Activated T-helper 1 cell treated with anti-CD3 and anti-CD28 coated beads, Interleukin-12 subunit alpha, Interleukin-12 subunit beta, Interleukin-2, Interleukin-4 antibody, amounts not matched to agents 30 ng/mL and 10 ng/mL and 1 ng/mL, durations not matched to agents 14 hours and 24 hours and 36 hours (primary cell): Measurements from ENCODE around the gene NECAB2. TPM values are rescaled to one million over a fixed set of nuclear protein-coding genes. Genes with fewer than 3 reads are reported as not detected.

Source experiments
- DNase-seq: peaks from one replicate; pipeline ENCODE4 v3.0.0; 2021; ENCODE audit warnings: low spot score
- H3K27ac Mint-ChIP-seq: one replicate; pipeline ENCODE4 v1.8.0; 2021; ENCODE audit warnings: mild to moderate bottlenecking, mixed read lengths
- H3K27me3 Mint-ChIP-seq: one replicate; pipeline ENCODE4 v1.8.0; 2022; ENCODE audit warnings: mild to moderate bottlenecking, moderate library complexity, mixed read lengths; ENCODE audit not compliant: insufficient read depth
- H3K36me3 Mint-ChIP-seq: one replicate; pipeline ENCODE4 v1.8.0; 2021; ENCODE audit warnings: low read depth, mixed read lengths
- H3K4me1 Mint-ChIP-seq: one replicate; pipeline ENCODE4 v1.8.0; 2021; ENCODE audit warnings: low read depth, mixed read lengths
- H3K4me3 Mint-ChIP-seq: one replicate; pipeline ENCODE4 v1.8.0; 2021; ENCODE audit warnings: mild to moderate bottlenecking, moderate library complexity, mixed read lengths
- H3K9me3 Mint-ChIP-seq: one replicate; pipeline ENCODE4 v1.8.0; 2021; ENCODE audit warnings: mixed read lengths
- intact Hi-C: fragments of 100-400 bp; cut with micrococcal nuclease; formaldehyde crosslinking; loops from one replicate; pipeline ENCODE4 v1.15.1; 2024
- total RNA-seq: library from RNA; stranded (reverse); gene quantifications from 2 replicates; pipeline ENCODE4 v1.2.3, GENCODE V29; 2022

NECAB2 gene
- total RNA-seq, 1 donor from 2014 or later: not detected

DNA sequence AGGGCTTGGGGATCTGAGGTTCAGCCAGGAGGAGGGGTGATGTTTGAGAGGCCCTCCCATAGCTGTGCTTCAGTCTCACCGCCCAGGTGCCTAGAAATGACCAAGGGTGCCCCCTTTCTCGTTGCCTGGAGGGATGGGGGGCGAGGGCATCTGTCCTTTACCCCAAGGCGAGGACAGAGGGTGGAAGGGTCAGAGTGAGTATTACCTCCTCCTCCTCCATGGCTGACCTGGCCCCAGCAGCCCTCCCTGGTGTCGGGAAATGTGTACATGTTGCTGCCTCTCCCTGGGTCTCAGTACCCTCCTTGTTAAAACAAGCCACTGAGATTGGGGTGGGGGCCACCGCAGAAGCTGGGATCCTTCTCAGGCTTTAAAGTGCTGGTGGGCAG lies 2.4 kb downstream of the NECAB2 start:
- no peaks in the 10 kb centered on the region for H3K4me1 Mint-ChIP-seq
- H3K27ac Mint-ChIP-seq: no peak overlapping the region
- H3K36me3 Mint-ChIP-seq: no peaks in the 10 kb centered on the region
- H3K4me3 Mint-ChIP-seq: no peak overlapping the region
- no peak for DNase-seq
- no peaks in the 10 kb centered on the region for H3K9me3 Mint-ChIP-seq
- peaks cover 13% of the 10 kb centered on the region for H3K27me3 Mint-ChIP-seq
- intact Hi-C loops: no loop called here

DNA sequence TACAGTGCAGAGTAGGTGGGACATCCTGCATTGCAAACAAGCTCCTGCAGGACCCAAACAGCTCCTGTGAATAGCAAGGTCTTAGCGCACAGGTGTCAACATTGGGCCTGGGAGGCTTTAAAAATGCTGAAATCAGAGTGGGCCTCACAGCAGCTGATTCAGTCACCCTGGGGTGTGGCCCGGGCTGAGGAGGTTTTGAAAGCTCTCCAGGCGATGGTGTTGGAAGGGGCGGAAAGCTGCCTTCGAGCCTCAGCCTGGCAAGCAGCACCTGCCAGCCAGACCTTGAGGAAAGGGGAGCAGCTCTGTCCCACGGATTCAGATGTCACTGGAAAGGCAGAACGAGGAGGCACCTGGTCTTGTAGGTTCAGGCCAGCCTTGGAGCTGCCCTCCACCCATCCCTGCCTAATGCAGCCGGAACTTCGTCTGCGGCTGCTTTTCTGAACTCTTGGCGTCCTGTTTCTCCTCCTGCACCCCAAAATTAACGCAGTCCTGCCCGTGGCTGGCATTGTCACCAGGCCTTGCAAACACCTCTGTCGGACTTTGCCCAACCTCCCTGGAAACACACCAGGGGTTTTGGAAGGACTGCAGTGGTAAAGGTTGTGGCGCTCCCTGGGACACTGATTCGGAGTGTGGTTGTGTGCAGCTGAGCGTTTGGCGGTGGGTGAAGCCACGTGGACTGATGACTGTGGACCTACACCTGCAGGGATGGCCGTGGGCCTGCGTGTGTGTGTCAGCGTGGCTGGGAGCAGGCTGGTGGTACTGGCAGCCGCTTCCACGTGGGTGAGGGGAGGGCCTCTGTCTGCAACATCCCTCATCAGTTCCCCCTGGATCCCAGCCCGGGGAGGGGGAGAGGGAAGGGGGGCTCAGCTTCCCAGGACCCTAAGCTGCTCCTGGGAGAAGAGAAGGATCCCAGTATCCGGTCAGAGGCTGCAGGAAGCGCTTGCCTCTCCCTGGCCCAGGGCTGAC lies 3.4 kb downstream of the NECAB2 start:
- Mint-ChIP-seq H3K36me3 (no peaks in the 10 kb centered on the region), H3K9me3 (no peaks in the 10 kb centered on the region), H3K4me3 (no peak overlapping the region), H3K27ac (no peak overlapping the region), H3K27me3 (peaks cover 13% of the 10 kb centered on the region), H3K4me1 (no peaks in the 10 kb centered on the region)
- intact Hi-C loops: no loop called here
- no peak for DNase-seq

DNA sequence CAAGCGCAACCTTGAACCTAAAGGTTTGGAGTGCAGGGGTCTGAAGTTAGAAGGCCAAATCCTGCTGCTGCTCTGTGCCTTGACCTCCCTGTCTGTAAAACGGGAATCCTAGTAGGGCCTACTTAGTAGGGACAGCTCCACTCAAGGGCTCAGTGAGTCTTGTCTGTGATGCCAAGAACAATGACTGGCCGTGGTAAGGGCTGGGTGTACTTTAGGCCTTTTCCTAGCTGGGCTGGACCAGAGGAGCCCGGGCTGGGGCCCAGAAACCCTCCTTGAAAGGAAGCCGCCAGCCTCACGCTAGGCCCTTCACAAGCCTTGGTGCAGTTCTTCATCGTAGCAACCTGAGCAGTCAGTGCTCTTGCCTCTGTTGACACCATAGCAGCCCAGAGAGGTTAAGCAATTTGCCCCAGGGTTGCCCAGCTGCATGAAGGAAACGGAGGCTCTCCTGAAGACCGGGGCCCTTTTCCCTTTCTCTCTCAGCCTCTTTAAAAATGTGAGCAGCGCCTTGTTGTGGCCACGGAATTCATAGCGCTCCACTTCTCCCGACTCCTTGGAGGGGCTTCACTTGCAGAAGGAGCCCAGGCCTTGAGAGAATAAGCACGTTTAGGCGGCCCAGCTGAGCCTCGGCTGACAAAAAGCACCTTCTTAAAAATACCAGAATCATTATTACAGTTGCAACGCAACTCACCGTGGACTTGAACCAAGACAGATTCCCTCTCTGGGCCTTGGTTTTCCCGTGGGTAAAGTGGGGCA lies 4.4 kb downstream of the NECAB2 start:
- no peak overlapping the region for H3K27ac Mint-ChIP-seq
- intact Hi-C loops: no loop called here
- H3K36me3 Mint-ChIP-seq: no peaks in the 10 kb centered on the region

DNA sequence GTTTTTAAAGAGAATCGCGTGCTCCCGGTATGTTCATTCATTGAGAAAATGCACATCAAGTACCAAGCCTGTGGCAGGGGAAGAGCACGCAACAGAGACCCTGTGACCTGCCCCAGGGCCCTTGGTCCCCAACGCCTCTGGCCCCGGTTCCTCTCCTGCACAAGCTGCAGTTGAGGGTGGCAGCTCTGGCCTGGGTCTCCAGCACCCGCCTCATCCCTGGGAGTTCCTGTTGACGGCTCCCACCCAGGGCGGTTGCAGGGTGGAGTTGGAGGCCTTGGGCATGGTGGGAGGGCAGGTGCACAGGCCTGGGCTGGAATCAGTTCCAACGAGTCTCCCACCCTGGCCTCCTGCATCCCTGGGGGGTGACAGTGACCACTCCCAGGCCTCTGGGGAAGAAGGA lies 5.0 kb downstream of the NECAB2 start:
- no peaks in the 10 kb centered on the region for H3K4me1 Mint-ChIP-seq
- H3K36me3 Mint-ChIP-seq: no peaks in the 10 kb centered on the region
- DNase-seq: no peak
- intact Hi-C loops: no loop called here
- H3K4me3 Mint-ChIP-seq: no peak overlapping the region
- H3K27me3 Mint-ChIP-seq: peaks cover 10% of the 10 kb centered on the region
- H3K9me3 Mint-ChIP-seq: no peaks in the 10 kb centered on the region
- no peak overlapping the region for H3K27ac Mint-ChIP-seq

More for the DNA sequence above, 4.4 kb downstream of the NECAB2 start:
- no peak for DNase-seq
- no peak overlapping the region for H3K4me3 Mint-ChIP-seq
- H3K9me3 Mint-ChIP-seq: no peaks in the 10 kb centered on the region
- H3K4me1 Mint-ChIP-seq: no peaks in the 10 kb centered on the region
- peaks cover 13% of the 10 kb centered on the region for H3K27me3 Mint-ChIP-seq

DNA sequence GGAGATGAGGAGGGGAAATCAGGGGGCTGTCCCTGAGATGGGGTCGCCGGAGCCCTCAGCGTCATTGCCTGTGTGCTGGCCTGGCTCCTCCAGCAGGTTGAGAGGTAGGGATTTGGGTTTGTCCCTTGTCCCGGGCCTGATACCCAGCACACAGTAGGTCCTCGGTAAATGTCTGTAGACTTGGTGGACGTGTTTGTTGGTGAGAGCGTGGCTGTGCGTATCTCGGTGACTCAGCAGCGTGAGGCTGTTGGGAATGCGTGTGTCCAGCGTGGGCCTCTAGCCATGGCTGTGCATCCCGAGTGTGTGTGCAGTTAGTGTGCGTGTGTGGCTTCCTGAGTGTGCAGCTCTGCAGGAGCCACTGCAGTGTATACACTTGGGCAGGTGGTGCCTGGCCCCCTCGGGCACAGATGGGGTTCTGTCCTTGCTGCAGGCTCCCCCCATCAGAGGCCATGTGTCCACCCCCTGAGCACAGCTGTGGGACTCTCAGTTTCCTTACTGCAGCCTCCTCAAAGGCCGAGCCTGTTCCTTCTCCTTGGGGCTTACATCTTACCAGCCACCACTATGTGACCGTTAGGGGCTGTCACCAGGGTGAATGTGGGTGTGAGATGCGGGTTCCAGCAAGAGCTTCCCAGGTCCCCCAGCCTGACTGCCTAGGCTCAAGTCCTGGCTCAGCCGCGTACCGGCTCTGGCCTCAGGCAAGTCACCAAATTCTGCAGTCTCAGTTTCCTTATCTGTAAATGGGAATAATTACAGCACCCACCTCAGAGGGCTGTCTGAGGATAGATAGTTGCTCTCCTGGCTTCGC lies 5.7 kb downstream of the NECAB2 start:
- Mint-ChIP-seq H3K4me3 (no peak overlapping the region), H3K27me3 (peaks cover 10% of the 10 kb centered on the region), H3K4me1 (no peaks in the 10 kb centered on the region), H3K27ac (no peak overlapping the region), H3K36me3 (no peaks in the 10 kb centered on the region), H3K9me3 (peaks cover 1% of the 10 kb centered on the region)
- no peak for DNase-seq
- intact Hi-C loops: no loop called here

DNA sequence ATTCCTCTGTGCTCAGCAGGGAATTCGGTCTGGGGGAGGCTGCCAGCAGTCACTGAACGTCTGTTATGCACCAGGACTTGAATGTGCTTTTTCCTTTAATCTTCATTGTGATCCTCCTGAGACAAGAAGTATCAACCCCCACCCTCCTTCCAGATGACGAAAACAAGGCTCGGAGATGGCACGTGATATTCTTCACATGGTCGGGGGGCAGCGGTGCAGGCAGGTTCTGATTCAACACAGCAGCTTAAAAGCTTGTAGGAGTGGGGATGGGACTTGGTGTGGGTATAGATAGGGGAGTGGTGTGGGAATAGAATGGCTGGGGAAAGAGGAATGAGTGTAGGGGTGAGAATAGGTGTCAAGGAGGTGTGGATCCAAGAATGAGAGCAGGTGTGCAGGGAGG lies 6.4 kb downstream of the NECAB2 start:
- Mint-ChIP-seq H3K9me3 (peaks cover 6% of the 10 kb centered on the region), H3K36me3 (no peaks in the 10 kb centered on the region), H3K27me3 (peaks cover 6% of the 10 kb centered on the region), H3K27ac (no peak overlapping the region), H3K4me3 (no peak overlapping the region), H3K4me1 (no peaks in the 10 kb centered on the region)
- no peak for DNase-seq
- intact Hi-C loops: no loop called here

DNA sequence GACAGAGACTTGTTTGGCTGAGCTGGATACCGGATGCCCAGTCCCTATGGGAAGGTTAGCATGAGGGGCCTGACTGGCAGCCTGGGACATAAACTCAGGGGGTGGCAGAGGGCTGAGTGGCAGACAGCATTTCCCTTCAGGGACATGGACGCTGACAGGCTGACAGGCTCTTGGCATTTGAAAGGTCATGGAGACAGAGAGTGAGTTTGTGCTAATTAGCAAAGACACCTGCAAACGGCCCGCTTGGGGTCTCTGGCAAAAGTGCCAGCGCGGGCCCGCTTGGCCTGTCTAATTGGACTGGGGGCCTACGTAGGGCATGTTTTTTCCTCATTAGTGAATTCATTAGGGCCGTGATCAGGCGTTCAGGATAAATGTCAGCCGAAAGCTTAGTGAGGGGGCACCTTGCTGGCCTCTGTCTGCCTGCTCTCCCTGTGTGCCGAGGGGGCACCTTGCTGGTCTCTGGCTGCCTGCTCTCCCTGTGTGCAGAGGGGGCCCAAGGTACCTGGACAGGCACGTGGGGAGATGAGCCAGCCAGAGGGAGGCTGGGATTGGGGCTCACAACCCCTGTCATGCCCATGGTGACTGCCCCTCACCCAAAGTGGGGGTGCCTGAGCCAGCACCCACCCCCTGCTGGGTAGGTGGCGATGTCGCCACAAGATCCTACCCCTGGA lies 7.7 kb downstream of the NECAB2 start:
- Mint-ChIP-seq H3K4me3 (no peak overlapping the region), H3K27ac (no peak overlapping the region), H3K4me1 (no peaks in the 10 kb centered on the region), H3K36me3 (no peaks in the 10 kb centered on the region), H3K9me3 (peaks cover 6% of the 10 kb centered on the region), H3K27me3 (no peaks in the 10 kb centered on the region)
- no peak for DNase-seq
- intact Hi-C loops: no loop called here

DNA sequence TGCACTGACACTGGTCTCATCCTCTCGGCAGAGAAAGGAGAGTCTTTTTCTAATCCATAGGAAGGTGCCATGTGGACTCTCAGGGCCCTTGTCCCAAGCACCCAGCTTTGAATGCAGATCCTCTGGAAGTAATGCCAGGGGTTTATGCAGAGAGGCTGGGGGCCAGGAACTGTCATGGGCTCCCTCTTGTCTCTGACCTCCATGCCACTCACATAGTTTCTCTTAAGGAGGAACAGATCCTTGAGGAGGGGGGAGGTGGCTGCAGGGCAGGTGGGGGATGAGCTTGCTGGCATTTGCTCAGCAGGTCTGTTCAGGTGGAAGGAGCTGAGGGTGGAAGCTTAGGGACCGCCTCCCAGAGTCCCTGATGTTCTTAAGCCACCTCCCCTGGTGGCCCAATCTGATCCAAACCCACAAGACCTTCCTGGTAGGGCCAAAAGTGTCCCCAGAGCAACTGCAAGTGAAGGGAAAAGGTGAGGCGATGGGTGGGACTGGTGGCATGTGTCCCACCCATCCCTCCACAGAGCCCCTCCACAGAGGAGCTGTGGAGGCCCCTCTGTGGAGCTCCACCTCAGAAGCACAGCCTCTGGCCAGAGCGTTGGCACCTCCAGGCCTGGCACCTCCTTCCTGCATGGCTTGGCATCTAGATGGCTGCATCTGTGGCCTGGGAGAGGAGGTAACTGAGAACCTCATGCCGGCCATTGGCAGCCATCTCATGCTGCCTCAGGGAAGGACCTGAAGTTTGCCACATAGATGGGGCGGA lies 9.2 kb downstream of the NECAB2 start:
- intact Hi-C loops: no loop called here
- H3K4me1 Mint-ChIP-seq: no peaks in the 10 kb centered on the region
- no peak for DNase-seq
- no peaks in the 10 kb centered on the region for H3K36me3 Mint-ChIP-seq
- peaks cover 6% of the 10 kb centered on the region for H3K9me3 Mint-ChIP-seq
- H3K27me3 Mint-ChIP-seq: no peaks in the 10 kb centered on the region
- H3K4me3 Mint-ChIP-seq: no peak overlapping the region
- no peak overlapping the region for H3K27ac Mint-ChIP-seq

DNA sequence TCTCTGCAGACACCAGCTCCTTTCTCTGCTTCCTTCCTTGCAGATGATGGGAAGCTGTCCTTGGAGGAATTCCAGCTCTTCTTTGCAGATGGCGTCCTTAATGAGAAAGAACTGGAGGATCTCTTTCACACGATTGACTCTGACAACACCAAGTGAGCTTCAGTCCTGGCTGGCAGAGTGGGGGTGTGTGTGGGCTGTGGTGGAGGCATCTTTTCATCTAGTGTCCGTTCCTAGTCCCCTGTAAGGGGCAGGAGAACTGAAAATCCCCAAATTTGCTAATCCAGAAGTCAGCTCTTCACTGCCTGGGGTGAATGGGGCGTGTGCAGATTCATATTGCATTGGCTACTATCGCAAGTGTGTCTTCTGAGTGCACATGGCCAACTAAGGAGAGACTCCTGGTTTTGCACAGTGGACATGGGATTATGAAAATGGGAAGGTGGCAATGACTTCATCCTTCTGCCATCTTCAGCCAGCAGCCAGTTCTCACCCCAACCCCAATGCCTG lies 10.4 kb downstream of the NECAB2 start:
- Mint-ChIP-seq H3K4me1 (no peaks in the 10 kb centered on the region), H3K9me3 (peaks cover 6% of the 10 kb centered on the region), H3K4me3 (no peak overlapping the region), H3K27ac (no peak overlapping the region), H3K36me3 (no peaks in the 10 kb centered on the region), H3K27me3 (peaks cover 2% of the 10 kb centered on the region)
- DNase-seq: no peak
- intact Hi-C loops: no loop called here

DNA sequence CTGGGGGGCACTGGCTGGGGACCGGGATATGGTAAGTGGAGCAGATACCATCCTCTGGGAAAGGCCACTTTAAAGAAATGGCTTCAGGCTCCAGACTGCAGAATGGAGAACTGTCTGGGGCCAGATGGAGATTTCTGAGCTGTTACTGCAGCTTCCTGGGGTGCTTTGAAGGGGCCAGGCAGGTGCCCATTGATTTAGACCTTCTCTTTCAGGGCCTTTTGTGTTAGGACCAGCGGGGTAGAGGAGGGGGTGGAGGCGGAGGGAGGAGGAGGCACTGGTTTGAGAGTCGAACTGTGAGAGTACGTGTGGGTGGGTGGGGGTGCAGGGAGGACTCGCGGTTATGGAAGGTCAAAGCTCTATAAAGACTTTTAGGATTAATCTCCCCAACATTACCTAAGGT lies 11.4 kb downstream of the NECAB2 start:
- Mint-ChIP-seq H3K4me3 (no peak overlapping the region), H3K36me3 (no peaks in the 10 kb centered on the region), H3K4me1 (no peaks in the 10 kb centered on the region), H3K27ac (no peak overlapping the region), H3K9me3 (peaks cover 6% of the 10 kb centered on the region), H3K27me3 (peaks cover 2% of the 10 kb centered on the region)
- intact Hi-C loops: no loop called here
- DNase-seq: no peak

DNA sequence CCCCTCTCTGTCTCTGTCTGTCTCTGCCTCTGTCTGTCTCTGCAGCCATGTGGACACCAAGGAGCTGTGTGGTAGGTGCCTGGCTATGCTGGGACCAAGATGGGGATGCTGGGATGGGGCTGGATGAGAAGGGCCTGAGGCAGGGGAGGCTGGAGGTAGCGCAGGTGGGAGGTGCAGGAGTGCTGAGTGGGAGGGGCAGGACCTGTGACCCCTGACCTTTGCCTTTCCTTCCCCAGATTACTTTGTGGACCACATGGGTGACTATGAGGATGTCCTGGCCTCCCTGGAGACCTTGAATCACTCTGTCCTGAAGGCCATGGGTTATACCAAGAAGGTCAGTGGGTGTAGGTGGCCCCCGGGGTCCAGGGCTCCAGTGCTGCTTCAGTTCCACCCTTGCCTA lies 12.8 kb downstream of the NECAB2 start:
- no peaks in the 10 kb centered on the region for H3K4me1 Mint-ChIP-seq
- intact Hi-C loops: no loop called here
- no peak for DNase-seq
- peaks cover 2% of the 10 kb centered on the region for H3K27me3 Mint-ChIP-seq
- H3K36me3 Mint-ChIP-seq: no peaks in the 10 kb centered on the region
- no peak overlapping the region for H3K27ac Mint-ChIP-seq
- H3K9me3 Mint-ChIP-seq: peaks cover 6% of the 10 kb centered on the region
- no peak overlapping the region for H3K4me3 Mint-ChIP-seq

DNA sequence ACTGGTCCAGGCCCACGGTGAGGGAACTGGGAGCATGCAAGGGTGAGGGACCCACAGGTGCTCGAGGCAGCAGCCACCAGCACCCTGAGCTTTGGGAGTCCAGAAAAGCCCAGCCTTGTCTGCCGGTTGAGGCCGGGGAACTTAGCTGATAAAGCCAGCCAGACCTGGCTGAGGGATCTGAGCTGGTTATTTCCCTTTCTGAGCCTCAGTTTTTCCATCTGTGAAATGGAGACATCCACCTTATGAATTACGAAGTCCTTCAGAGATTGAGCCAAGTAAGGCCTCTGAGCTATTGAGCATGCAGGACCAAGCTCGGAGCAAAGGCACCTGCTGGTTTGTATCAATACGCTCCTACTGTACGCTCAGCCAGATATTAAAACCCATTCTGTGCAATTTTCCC lies 13.8 kb downstream of the NECAB2 start:
- no peak overlapping the region for H3K4me3 Mint-ChIP-seq
- H3K4me1 Mint-ChIP-seq: no peaks in the 10 kb centered on the region
- intact Hi-C loops: no loop called here
- H3K9me3 Mint-ChIP-seq: peaks cover 6% of the 10 kb centered on the region
- no peaks in the 10 kb centered on the region for H3K36me3 Mint-ChIP-seq
- DNase-seq: no peak
- peaks cover 2% of the 10 kb centered on the region for H3K27me3 Mint-ChIP-seq
- H3K27ac Mint-ChIP-seq: no peak overlapping the region
